Uterus (tissue), 2 donors: ENCODE data around the gene PABPN1L.

Source experiments
- CTCF ChIP-seq, 4 experiments: fragments of 200-600 bp in 2 of 4; fragments of 450-650 bp in 2 of 4; sonication (generic) in 2 of 4; IDR thresholded peaks; one replicate each; pipeline ENCODE4 v1.5.1; 2016 to 2019; ENCODE audit warnings: antibody characterized with exemption in 4 of 4, mild to moderate bottlenecking in 2 of 4, moderate library complexity in 1 of 4
- POLR2A ChIP-seq, 2 donors: fragments of 450-650 bp; IDR thresholded peaks; one replicate each; pipeline ENCODE4 v1.6.1; 2016; ENCODE audit warnings: antibody characterized with exemption in 2 of 2, mild to moderate bottlenecking in 1 of 2, moderate library complexity in 1 of 2

GRCh38 chr16:88907768-88908167 lies 41.3 kb upstream of the PABPN1L start:
- no peak for TF ChIP-seq POLR2A (IDR thresholded peaks at IDR 0.05)
- TF ChIP-seq CTCF (IDR thresholded peaks at IDR 0.05): no peak
